ENCODE data around the gene ZNF438. TPM values are rescaled to one million over a fixed set of nuclear protein-coding genes. Genes with fewer than 3 reads are reported as not detected.

Gene ZNF438
- total and polyA plus RNA-seq, 2 of the 4 experiments (the other 2 are of a cell fraction), result 1.8 to 2.9 TPM

DNA sequence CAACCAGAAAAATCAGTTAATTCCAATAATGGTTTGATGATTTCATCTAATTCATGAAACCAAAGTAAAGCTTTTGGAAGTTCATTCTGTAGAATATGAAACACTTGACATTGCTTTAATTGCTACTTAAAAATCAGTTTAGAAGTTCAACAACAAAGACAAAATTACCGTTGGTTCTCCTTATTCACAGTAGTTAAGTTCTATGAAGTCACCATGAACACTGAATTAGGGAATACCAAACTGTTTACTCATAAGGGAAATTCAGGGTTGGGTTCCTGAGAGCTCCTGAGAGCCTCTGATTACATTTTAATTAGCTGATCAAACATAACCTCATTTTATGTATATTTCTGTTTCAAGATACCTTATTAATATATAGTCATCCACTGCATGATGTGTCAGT is 46.2 kb downstream of the ZNF438 start:
- Histone ChIP-seq H3K18ac (ENCODE audit: low read depth, low read length) (peak overlapping the region; percentile 53), H3K36me3 (ENCODE audit: control insufficient read depth, insufficient read depth, low read length) (no peaks in the 10 kb centered on the region), H2AK9ac (replicated peaks; ENCODE audit: low read depth, low read length, poor library complexity) (no peak overlapping the region), H3K23ac (ENCODE audit: low read depth, low read length) (peak overlapping the region; percentile 85; the same call in 1 of the 2 replicates), H2BK120ac (ENCODE audit: low read depth, low read length) (peak overlapping the region; percentile 95), H4K8ac (ENCODE audit: low read depth in 2 of 2, low read length in 2 of 2) (peak overlapping the region; percentile 88 to 90), H3K79me1 (ENCODE audit: low read depth in 1 of 2, low read length in 2 of 2) (peaks cover 8 to 30% of the 10 kb centered on the region in 2 experiments), H4K5ac (ENCODE audit: low read depth, low read length) (no peak overlapping the region), H2AFZ (replicated peaks; ENCODE audit: low read length, poor library complexity) (no peak overlapping the region), H3K9me1 (ENCODE audit: insufficient read depth, low read length) (peaks cover 3% of the 10 kb centered on the region; the same call in 1 of the 2 replicates), H3K56ac (ENCODE audit: extremely low read depth, insufficient read depth, low read length) (peak overlapping the region; percentile 78), H3K4me1 (ENCODE audit: control insufficient read depth, insufficient read depth, low read length) (peaks cover 8% of the 10 kb centered on the region), H3K27ac (ENCODE audit: insufficient read depth, low read length) (peak overlapping the region; percentile 88), H3K4me2 (ENCODE audit: low read depth, low read length) (peak overlapping the region; percentile 26; the same call in 1 of the 2 replicates), H3K4ac (ENCODE audit: low read depth, low read length) (peak overlapping the region; percentile 94; the same call in 1 of the 2 replicates), H4K20me1 (ENCODE audit: insufficient read depth, low read length) (no peaks in the 10 kb centered on the region), H3K9ac (ENCODE audit: low read depth, low read length) (peak overlapping the region; percentile 12; the same call in 1 of the 2 replicates), H2BK20ac (ENCODE audit: low read depth, low read length) (peak overlapping the region; percentile 99), H4K91ac (ENCODE audit: insufficient read depth, low read depth, low read length) (peak overlapping the region; percentile 91), H2AK5ac (ENCODE audit: low read depth, low read length) (no peak overlapping the region; the same call in 1 of the 2 replicates), H2BK5ac (ENCODE audit: low read depth, low read length, poor library complexity, severe bottlenecking) (peak overlapping the region; percentile 95), H2BK15ac (ENCODE audit: low read depth, low read length) (peak overlapping the region; percentile 55; the same call in 1 of the 3 replicates), H3K14ac (replicated peaks; ENCODE audit: low read depth, low read length) (peak overlapping the region; percentile 94; the same call in 1 of the 2 replicates), H3K9me3 (ENCODE audit: control insufficient read depth, insufficient read depth, low read length) (no peaks in the 10 kb centered on the region), H3K27me3 (ENCODE audit: control insufficient read depth, insufficient read depth, low read length) (no peaks in the 10 kb centered on the region), H3K4me3 (ENCODE audit: insufficient read depth, low read depth, low read length) (no peak overlapping the region)
- TF ChIP-seq FOS (IDR thresholded peaks at IDR 0.05; ENCODE audit: low read depth, low read length) (no peak), SMC3 (IDR thresholded peaks at IDR 0.05; ENCODE audit: low read depth, low read length) (no peak), NFE2L2 (IDR thresholded peaks at IDR 0.05; ENCODE audit: low read depth, low read length) (0 out of 2 replicates have a peak, but pooled peaks have one; percentile 6), CHD1 (IDR thresholded peaks at IDR 0.05; ENCODE audit: low read depth, low read length) (no peak), CEBPB (IDR thresholded peaks at IDR 0.05; ENCODE audit: low read depth, low read length) (no peak)
- TF ChIP-seq, protein P1, sequence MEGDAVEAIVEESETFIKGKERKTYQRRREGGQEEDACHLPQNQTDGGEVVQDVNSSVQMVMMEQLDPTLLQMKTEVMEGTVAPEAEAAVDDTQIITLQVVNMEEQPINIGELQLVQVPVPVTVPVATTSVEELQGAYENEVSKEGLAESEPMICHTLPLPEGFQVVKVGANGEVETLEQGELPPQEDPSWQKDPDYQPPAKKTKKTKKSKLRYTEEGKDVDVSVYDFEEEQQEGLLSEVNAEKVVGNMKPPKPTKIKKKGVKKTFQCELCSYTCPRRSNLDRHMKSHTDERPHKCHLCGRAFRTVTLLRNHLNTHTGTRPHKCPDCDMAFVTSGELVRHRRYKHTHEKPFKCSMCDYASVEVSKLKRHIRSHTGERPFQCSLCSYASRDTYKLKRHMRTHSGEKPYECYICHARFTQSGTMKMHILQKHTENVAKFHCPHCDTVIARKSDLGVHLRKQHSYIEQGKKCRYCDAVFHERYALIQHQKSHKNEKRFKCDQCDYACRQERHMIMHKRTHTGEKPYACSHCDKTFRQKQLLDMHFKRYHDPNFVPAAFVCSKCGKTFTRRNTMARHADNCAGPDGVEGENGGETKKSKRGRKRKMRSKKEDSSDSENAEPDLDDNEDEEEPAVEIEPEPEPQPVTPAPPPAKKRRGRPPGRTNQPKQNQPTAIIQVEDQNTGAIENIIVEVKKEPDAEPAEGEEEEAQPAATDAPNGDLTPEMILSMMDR (conservative IDR thresholded peaks at IDR 0.05; ENCODE audit: low read depth, low read length), result no peak
- dilution Hi-C loops (cut with HindIII; ENCODE audit: low sequenced_read_pairs, unreplicated experiment) (no loop called here), intact Hi-C loops (cut with micrococcal nuclease) (no loop called here), in situ Hi-C loops (cut with MboI; ENCODE audit: low sequenced_read_pairs) (no loop called here)
- ATAC-seq (ENCODE audit: low read depth), result peak; percentile 40; the same call in 1 of the 2 replicates
- WGBS, 2 experiments (ENCODE audit: extremely low coverage in 2 of 2, insufficient read length in 1 of 2), result no CpG with 5 or more reads among the region's 1 CpG
- ChIA-PET CTCF (interaction anchor here (1.6 kb wide), 1 partner anchor 47 kb away, joined by 5 read pairs; the partner anchor contains the start of gene ZNF438), POLR2A (ENCODE audit: unreplicated experiment) (no interaction called here)
- BruUV-seq (replicated peaks), result no TSS peak
- peak; percentile 62 for DNase-seq
